K562 (cell line): ENCODE data around the gene PLEKHA6. TPM values are rescaled to one million over a fixed set of nuclear protein-coding genes. Genes with fewer than 3 reads are reported as not detected.

Experiments
- ASH1L ChIP-seq: fragments of 450-650 bp; IDR thresholded peaks from 2 replicates; pipeline ENCODE4 v1.6.1; 2018; ENCODE audit warnings: borderline replicate concordance, mild to moderate bottlenecking, low read depth; ENCODE audit not compliant: partially characterized antibody
- ATF7 ChIP-seq: fragments of 450-650 bp; IDR thresholded peaks from 2 replicates; pipeline ENCODE4 v1.7.1; 2014; ENCODE audit warnings: mild to moderate bottlenecking, moderate library complexity
- FOXK2 ChIP-seq, 2 experiments: fragments of 450-650 bp; IDR thresholded peaks in 1 of 2; conservative IDR thresholded peaks in 1 of 2; 2 replicates each; pipeline ENCODE4 v1.6.1; 2016; ENCODE audit warnings: low read depth in 2 of 2, mild to moderate bottlenecking in 1 of 2
- KDM1A ChIP-seq, 2 experiments: fragments of 450-650 bp; IDR thresholded peaks; 2 replicates each; pipeline ENCODE4 v1.6.1; 2016; ENCODE audit warnings: mild to moderate bottlenecking in 2 of 2
- MAFF ChIP-seq: IDR thresholded peaks from 2 replicates; pipeline ENCODE4 v1.6.1; 2012; ENCODE audit warnings: low read length, improper control_type of control experiment
- MEIS2 ChIP-seq: fragments of 450-650 bp; IDR thresholded peaks from 2 replicates; pipeline ENCODE4 v1.6.1; 2014; ENCODE audit warnings: mild to moderate bottlenecking; ENCODE audit not compliant: partially characterized antibody
- MYBL2 ChIP-seq, 2 experiments: fragments of 450-650 bp in 1 of 2; sonication (generic) in 1 of 2; formaldehyde crosslinking in 1 of 2; IDR thresholded peaks; 2 replicates each; pipeline versions ENCODE4 v1.6.1 to v1.8.1; 2017 to 2022; ENCODE audit warnings: borderline replicate concordance in 1 of 2, inconsistent platforms in 1 of 2, low read depth in 1 of 2, mild to moderate bottlenecking in 1 of 2, missing genetic modification reagents in 1 of 2, moderate library complexity in 1 of 2
- NFIC ChIP-seq: fragments of 450-650 bp; IDR thresholded peaks from 2 replicates; pipeline ENCODE4 v1.6.1; 2017; ENCODE audit warnings: mild to moderate bottlenecking, inconsistent platforms
- POLR2G ChIP-seq: fragments of 200-400 bp; formaldehyde crosslinking; IDR thresholded peaks from 2 replicates; pipeline ENCODE4 v1.6.1; 2017; ENCODE audit warnings: low read depth, mild to moderate bottlenecking, antibody characterized with exemption, low read length, moderate library complexity
- RAD21 ChIP-seq, 2 experiments: fragments of 250-450 bp in 1 of 2; fragments of 450-650 bp in 1 of 2; sonication (Bioruptor Pico) in 1 of 2; formaldehyde crosslinking in 1 of 2; IDR thresholded peaks in 1 of 2; conservative IDR thresholded peaks in 1 of 2; 2 replicates each; pipeline versions ENCODE4 v1.4.0 to v1.8.0; 2020 to 2022; ENCODE audit warnings: mild to moderate bottlenecking in 2 of 2, moderate library complexity in 1 of 2
- RB1 ChIP-seq: fragments of 450-650 bp; IDR thresholded peaks from 2 replicates; pipeline ENCODE4 v1.6.1; 2017; ENCODE audit warnings: low read depth, mild to moderate bottlenecking
- ZEB2 ChIP-seq: fragments of 450-650 bp; IDR thresholded peaks from 2 replicates; pipeline ENCODE4 v1.6.1; 2016
- ZKSCAN3 ChIP-seq: fragments of 250-450 bp; sonication (Bioruptor Pico); IDR thresholded peaks from 2 replicates; pipeline ENCODE4 v1.4.0; 2020
- polyA plus RNA-seq, 8 experiments: library from polyadenylated mRNA; depleted of rRNA in 4 of 8; stranded (reverse) in 5 of 8; unstranded in 3 of 8; fragments of >200 nt; fragmentation: Nextera tagmentation in 2 of 8; fragmentation: Illumina TruSeq in 1 of 8; extraction: Ambion mirVana in 2 of 8; extraction: Trizol in 1 of 8; gene quantifications; 2 replicates each; pipeline versions ENCODE4 v1.2.1 to v1.2.3, GENCODE V29; 2011 to 2014; ENCODE audit warnings: inconsistent platforms in 1 of 8, missing spikeins in 1 of 8
- total RNA-seq, 7 experiments: library from RNA; depleted of rRNA in 6 of 7; stranded (reverse); fragments of >200 nt in 6 of 7; fragmentation: Illumina TruSeq in 2 of 7; extraction: Trizol in 2 of 7; gene quantifications; 2 replicates each; pipeline versions ENCODE4 v1.2.1 to v1.2.3, GENCODE V29; 2011 to 2021; ENCODE audit warnings: low replicate concordance in 1 of 7
- TF ChIP-seq, protein P1 (sequence below): IDR thresholded peaks from 2 replicates; pipeline ENCODE4 v1.6.1; 2011; ENCODE audit warnings: borderline replicate concordance, low read depth, mild to moderate bottlenecking, moderate library complexity, low read length; ENCODE audit not compliant: insufficient read depth, poor library complexity, severe bottlenecking
- TF ChIP-seq, protein P2 (sequence below), 3 experiments: IDR thresholded peaks in 2 of 3; conservative IDR thresholded peaks in 1 of 3; 2 replicates each; pipeline ENCODE4 v1.5.1; 2011 to 2012; ENCODE audit warnings: low read length in 3 of 3, mild to moderate bottlenecking in 3 of 3, control low read depth in 2 of 3, improper control_type of control experiment in 1 of 3, inconsistent platforms in 1 of 3, low read depth in 1 of 3, mixed read lengths in 1 of 3, moderate library complexity in 1 of 3; ENCODE audit not compliant: insufficient read depth in 2 of 3
- TF ChIP-seq, protein P3 (sequence below): fragments of 250-450 bp; sonication (Bioruptor Pico); IDR thresholded peaks from 2 replicates; pipeline ENCODE4 v1.8.0; 2022; ENCODE audit warnings: inconsistent platforms

PLEKHA6 gene
- total and polyA plus RNA-seq, 9 of the 15 experiments (the other 6 are each of a cell fraction or from before 2014, with no cell fraction given): under 0.01 to 0.33 (median 0.01) TPM; not detected in 4

DNA sequence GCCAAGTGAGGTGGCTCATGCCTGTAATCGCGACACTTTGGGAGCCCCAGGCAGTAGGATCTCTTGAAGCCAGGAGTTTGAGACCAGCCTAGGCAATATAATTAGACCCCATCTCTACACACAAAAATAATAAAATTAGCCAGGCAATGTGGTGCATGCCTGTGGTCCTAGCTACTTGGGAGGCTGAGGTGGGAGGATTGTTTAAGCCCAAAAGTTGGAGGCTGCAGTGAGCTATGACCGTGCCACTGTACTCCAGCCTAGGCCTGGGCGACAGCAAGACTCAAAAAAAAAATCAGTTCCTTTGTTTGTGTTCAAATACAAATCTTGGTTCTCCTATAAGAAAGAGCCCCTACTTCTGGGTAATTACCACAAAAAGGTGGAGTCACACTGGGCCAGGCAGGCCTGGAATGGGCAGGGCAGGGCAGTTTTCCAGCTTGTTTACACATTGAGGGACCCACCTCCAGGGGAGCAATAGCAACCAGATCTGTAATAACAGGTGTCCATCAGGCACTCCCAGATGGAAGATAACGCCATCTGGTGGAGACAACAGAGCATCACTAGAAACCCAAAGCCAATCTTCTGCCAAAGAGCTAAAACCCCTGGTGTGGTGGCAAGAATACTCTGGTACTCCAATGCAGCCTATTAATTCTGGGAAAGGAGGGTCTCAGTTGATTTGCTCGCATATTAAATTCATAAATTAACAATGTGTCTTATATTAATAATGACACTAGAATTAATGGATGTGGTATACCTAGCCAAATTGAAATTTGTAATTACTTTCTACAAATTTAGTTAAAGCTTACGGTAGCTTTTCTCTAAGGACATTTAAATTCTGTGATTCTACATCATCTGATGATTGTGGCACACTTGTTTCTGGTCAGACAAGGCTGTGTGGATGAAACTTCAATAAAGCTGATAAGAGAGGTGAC, 38.7 kb upstream of the PLEKHA6 start (continued):
- TF ChIP-seq, protein P1, sequence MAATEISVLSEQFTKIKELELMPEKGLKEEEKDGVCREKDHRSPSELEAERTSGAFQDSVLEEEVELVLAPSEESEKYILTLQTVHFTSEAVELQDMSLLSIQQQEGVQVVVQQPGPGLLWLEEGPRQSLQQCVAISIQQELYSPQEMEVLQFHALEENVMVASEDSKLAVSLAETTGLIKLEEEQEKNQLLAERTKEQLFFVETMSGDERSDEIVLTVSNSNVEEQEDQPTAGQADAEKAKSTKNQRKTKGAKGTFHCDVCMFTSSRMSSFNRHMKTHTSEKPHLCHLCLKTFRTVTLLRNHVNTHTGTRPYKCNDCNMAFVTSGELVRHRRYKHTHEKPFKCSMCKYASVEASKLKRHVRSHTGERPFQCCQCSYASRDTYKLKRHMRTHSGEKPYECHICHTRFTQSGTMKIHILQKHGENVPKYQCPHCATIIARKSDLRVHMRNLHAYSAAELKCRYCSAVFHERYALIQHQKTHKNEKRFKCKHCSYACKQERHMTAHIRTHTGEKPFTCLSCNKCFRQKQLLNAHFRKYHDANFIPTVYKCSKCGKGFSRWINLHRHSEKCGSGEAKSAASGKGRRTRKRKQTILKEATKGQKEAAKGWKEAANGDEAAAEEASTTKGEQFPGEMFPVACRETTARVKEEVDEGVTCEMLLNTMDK: peak; percentile 57
- TF ChIP-seq ATF7 (peak; percentile 19; the same call in 1 of the 2 replicates), POLR2G (no peak), NFIC (peak; percentile 45; the same call in 1 of the 2 replicates), RAD21 (CRISPR knock-in tag; conservative IDR thresholded peaks at IDR 0.05 in 1 of 2, IDR thresholded peaks at IDR 0.05 in 1 of 2) (peak; percentile 65 to 73), ZEB2 (peak; percentile 81), KDM1A (IDR thresholded peaks at IDR 0.05) (peak; percentile 62 to 79), RB1 (peak; percentile 60; the same call in 1 of the 2 replicates), ASH1L (no peak), FOXK2 (conservative IDR thresholded peaks at IDR 0.05 in 1 of 2, IDR thresholded peaks at IDR 0.05 in 1 of 2; ENCODE audit: low read depth in 2 of 2) (peak; percentile 94 to 96), MYBL2 (IDR thresholded peaks at IDR 0.05; ENCODE audit: low read depth) (no peak), MYBL2 (CRISPR knock-in tag; IDR thresholded peaks at IDR 0.05; ENCODE audit: borderline replicate concordance) (no peak), MAFF (no peak), ZKSCAN3 (no peak), MEIS2 (peak; percentile 56)
- TF ChIP-seq, protein P2, sequence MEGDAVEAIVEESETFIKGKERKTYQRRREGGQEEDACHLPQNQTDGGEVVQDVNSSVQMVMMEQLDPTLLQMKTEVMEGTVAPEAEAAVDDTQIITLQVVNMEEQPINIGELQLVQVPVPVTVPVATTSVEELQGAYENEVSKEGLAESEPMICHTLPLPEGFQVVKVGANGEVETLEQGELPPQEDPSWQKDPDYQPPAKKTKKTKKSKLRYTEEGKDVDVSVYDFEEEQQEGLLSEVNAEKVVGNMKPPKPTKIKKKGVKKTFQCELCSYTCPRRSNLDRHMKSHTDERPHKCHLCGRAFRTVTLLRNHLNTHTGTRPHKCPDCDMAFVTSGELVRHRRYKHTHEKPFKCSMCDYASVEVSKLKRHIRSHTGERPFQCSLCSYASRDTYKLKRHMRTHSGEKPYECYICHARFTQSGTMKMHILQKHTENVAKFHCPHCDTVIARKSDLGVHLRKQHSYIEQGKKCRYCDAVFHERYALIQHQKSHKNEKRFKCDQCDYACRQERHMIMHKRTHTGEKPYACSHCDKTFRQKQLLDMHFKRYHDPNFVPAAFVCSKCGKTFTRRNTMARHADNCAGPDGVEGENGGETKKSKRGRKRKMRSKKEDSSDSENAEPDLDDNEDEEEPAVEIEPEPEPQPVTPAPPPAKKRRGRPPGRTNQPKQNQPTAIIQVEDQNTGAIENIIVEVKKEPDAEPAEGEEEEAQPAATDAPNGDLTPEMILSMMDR (IDR thresholded peaks at IDR 0.05 in 2 of 3, conservative IDR thresholded peaks at IDR 0.05 in 1 of 3; ENCODE audit: insufficient read depth in 2 of 3, low read depth in 1 of 3, low read length in 3 of 3): peak; percentile 89 to 97 (median 94)
- TF ChIP-seq, protein P3, sequence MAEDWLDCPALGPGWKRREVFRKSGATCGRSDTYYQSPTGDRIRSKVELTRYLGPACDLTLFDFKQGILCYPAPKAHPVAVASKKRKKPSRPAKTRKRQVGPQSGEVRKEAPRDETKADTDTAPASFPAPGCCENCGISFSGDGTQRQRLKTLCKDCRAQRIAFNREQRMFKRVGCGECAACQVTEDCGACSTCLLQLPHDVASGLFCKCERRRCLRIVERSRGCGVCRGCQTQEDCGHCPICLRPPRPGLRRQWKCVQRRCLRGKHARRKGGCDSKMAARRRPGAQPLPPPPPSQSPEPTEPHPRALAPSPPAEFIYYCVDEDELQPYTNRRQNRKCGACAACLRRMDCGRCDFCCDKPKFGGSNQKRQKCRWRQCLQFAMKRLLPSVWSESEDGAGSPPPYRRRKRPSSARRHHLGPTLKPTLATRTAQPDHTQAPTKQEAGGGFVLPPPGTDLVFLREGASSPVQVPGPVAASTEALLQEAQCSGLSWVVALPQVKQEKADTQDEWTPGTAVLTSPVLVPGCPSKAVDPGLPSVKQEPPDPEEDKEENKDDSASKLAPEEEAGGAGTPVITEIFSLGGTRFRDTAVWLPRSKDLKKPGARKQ (CRISPR knock-in tag): no peak
